ENCODE data around the gene FNBP1.

The FNBP1 gene

GRCh38 chr9:129875687-129876395 is 167.1 kb downstream of the FNBP1 start:
- ChIA-PET POLR2A (no interaction called here), CTCF (no interaction called here)
- no peak for DNase-seq (ENCODE audit: extremely low spot score)
- no peak for TF ChIP-seq ARNT (IDR thresholded peaks at IDR 0.05)
- TF ChIP-seq SP1 (IDR thresholded peaks at IDR 0.05) = no peak
- no peak for TF ChIP-seq SUZ12 (IDR thresholded peaks at IDR 0.05)
- no peak for TF ChIP-seq CTBP1 (IDR thresholded peaks at IDR 0.05; ENCODE audit: borderline replicate concordance)
- TF ChIP-seq FOXM1 (IDR thresholded peaks at IDR 0.05; ENCODE audit: borderline replicate concordance) = no peak
- no peak for TF ChIP-seq FOXK2 (IDR thresholded peaks at IDR 0.05)
- TF ChIP-seq NFRKB (IDR thresholded peaks at IDR 0.05) = no peak
- no peak for TF ChIP-seq LEF1 (IDR thresholded peaks at IDR 0.05; ENCODE audit: borderline replicate concordance)
- no peak for TF ChIP-seq ZNF384 (IDR thresholded peaks at IDR 0.05)
- no peak for TF ChIP-seq HDGF (IDR thresholded peaks at IDR 0.05; ENCODE audit: borderline replicate concordance)
- no peak for TF ChIP-seq TARDBP (IDR thresholded peaks at IDR 0.05)
- TF ChIP-seq L3MBTL2 (conservative IDR thresholded peaks at IDR 0.05) = no peak
- no peak for TF ChIP-seq ELF4 (IDR thresholded peaks at IDR 0.05)
- TF ChIP-seq PKNOX1 (IDR thresholded peaks at IDR 0.05) = no peak

- TF ChIP-seq SP1 (IDR thresholded peaks at IDR 0.05) = no peak
- TF ChIP-seq ELF4 (IDR thresholded peaks at IDR 0.05) = no peak
- TF ChIP-seq CTBP1 (IDR thresholded peaks at IDR 0.05; ENCODE audit: borderline replicate concordance) = no peak
- no peak for TF ChIP-seq ZNF384 (IDR thresholded peaks at IDR 0.05)
- no peak for TF ChIP-seq NFRKB (IDR thresholded peaks at IDR 0.05)
- no peak for TF ChIP-seq FOXK2 (IDR thresholded peaks at IDR 0.05)
- TF ChIP-seq HDGF (IDR thresholded peaks at IDR 0.05; ENCODE audit: borderline replicate concordance) = no peak
- no peak for TF ChIP-seq SUZ12 (IDR thresholded peaks at IDR 0.05)
- no peak for TF ChIP-seq FOXM1 (IDR thresholded peaks at IDR 0.05; ENCODE audit: borderline replicate concordance)
- ChIA-PET POLR2A (no interaction called here), CTCF (no interaction called here)
- peak; percentile 29 for DNase-seq (ENCODE audit: extremely low spot score)
These were observed 167.8 kb downstream of the FNBP1 start for GRCh38 chr9:129875181-129875611.

GRCh38 chr9:129874261-129875101 is 168.5 kb downstream of the FNBP1 start:
- CTCF ChIA-PET = no interaction called here
- POLR2A ChIA-PET = no interaction called here
- no peak for TF ChIP-seq PKNOX1 (IDR thresholded peaks at IDR 0.05)
- no peak for TF ChIP-seq NFRKB (IDR thresholded peaks at IDR 0.05)
- TF ChIP-seq L3MBTL2 (conservative IDR thresholded peaks at IDR 0.05) = no peak
- TF ChIP-seq TARDBP (IDR thresholded peaks at IDR 0.05) = no peak
- DNase-seq (ENCODE audit: extremely low spot score) = no peak

GRCh38 chr9:129873563-129874190 is 169.3 kb downstream of the FNBP1 start:
- ChIA-PET POLR2A (no interaction called here), CTCF (interaction anchor here (0.6 to 0.7 kb wide), 2 partner anchors 10 to 75 kb away, joined by 3 read pairs; no protein-coding TSS in a partner anchor)
- no peak for TF ChIP-seq FOXM1 (IDR thresholded peaks at IDR 0.05; ENCODE audit: borderline replicate concordance)
- no peak for TF ChIP-seq LEF1 (IDR thresholded peaks at IDR 0.05; ENCODE audit: borderline replicate concordance)
- no peak for TF ChIP-seq ARNT (IDR thresholded peaks at IDR 0.05)
- no peak for TF ChIP-seq PKNOX1 (IDR thresholded peaks at IDR 0.05)
- no peak for TF ChIP-seq CTBP1 (IDR thresholded peaks at IDR 0.05; ENCODE audit: borderline replicate concordance)
- TF ChIP-seq HDGF (IDR thresholded peaks at IDR 0.05; ENCODE audit: borderline replicate concordance) = no peak
- TF ChIP-seq SP1 (IDR thresholded peaks at IDR 0.05) = no peak
- TF ChIP-seq TARDBP (IDR thresholded peaks at IDR 0.05) = no peak
- no peak for TF ChIP-seq ZNF384 (IDR thresholded peaks at IDR 0.05)
- no peak for TF ChIP-seq L3MBTL2 (conservative IDR thresholded peaks at IDR 0.05)
- no peak for TF ChIP-seq FOXK2 (IDR thresholded peaks at IDR 0.05)
- TF ChIP-seq SUZ12 (IDR thresholded peaks at IDR 0.05) = no peak
- no peak for TF ChIP-seq FOXA1 (IDR thresholded peaks at IDR 0.05)
- no peak for TF ChIP-seq ELF4 (IDR thresholded peaks at IDR 0.05)
- no peak for TF ChIP-seq NFRKB (IDR thresholded peaks at IDR 0.05)
- no peak for TF ChIP-seq BHLHE40 (IDR thresholded peaks at IDR 0.05; ENCODE audit: borderline replicate concordance)
- no peak for DNase-seq (ENCODE audit: extremely low spot score)

GRCh38 chr9:129871046-129871445 is 171.9 kb downstream of the FNBP1 start:
- ChIA-PET CTCF (no interaction called here), POLR2A (no interaction called here)
- no peak for DNase-seq (ENCODE audit: extremely low spot score)

More at GRCh38 chr9:129871046-129871445, 171.9 kb downstream of the FNBP1 start:
- TF ChIP-seq ELF4 (IDR thresholded peaks at IDR 0.05) (no peak), SUZ12 (IDR thresholded peaks at IDR 0.05) (no peak), LEF1 (IDR thresholded peaks at IDR 0.05; ENCODE audit: borderline replicate concordance) (no peak), FOXA1 (IDR thresholded peaks at IDR 0.05) (no peak), ZNF384 (IDR thresholded peaks at IDR 0.05) (no peak), L3MBTL2 (conservative IDR thresholded peaks at IDR 0.05) (no peak), CTBP1 (IDR thresholded peaks at IDR 0.05; ENCODE audit: borderline replicate concordance) (no peak), NFRKB (IDR thresholded peaks at IDR 0.05) (no peak), FOXM1 (IDR thresholded peaks at IDR 0.05; ENCODE audit: borderline replicate concordance) (no peak), ARNT (IDR thresholded peaks at IDR 0.05) (no peak)
